Neutrophil (primary cell): ENCODE measurements around the gene CGNL1.

Source experiments
- H3K27ac ChIP-seq: fragments of 200-600 bp; sonication (generic); 2 replicates; pipeline ENCODE4 v1.5.1; 2016; ENCODE audit warnings: mild to moderate bottlenecking, moderate library complexity
- H3K27me3 ChIP-seq: fragments of 200-600 bp; sonication (generic); 2 replicates; pipeline ENCODE4 v1.6.0; 2016; ENCODE audit warnings: mild to moderate bottlenecking
- H3K36me3 ChIP-seq: fragments of 200-600 bp; sonication (generic); 2 replicates; pipeline ENCODE4 v1.5.1; 2017
- H3K4me1 ChIP-seq, 2 experiments: fragments of 200-600 bp in 1 of 2; sonication (generic) in 1 of 2; 1 replicate in 1 of 2; 2 replicates in 1 of 2; pipeline versions ENCODE4 v1.5.1 to v1.6.1; 2013 to 2016; ENCODE audit warnings: low read depth in 1 of 2, low read length in 1 of 2, mild to moderate bottlenecking in 1 of 2, moderate library complexity in 1 of 2; ENCODE audit not compliant: control insufficient read depth in 1 of 2, insufficient read depth in 1 of 2
- H3K4me3 ChIP-seq, 2 experiments: fragments of 200-600 bp in 1 of 2; sonication (generic) in 1 of 2; 1 replicate in 1 of 2; 2 replicates in 1 of 2; pipeline ENCODE4 v1.5.1; 2013 to 2016; ENCODE audit warnings: low read depth in 1 of 2, low read length in 1 of 2, mild to moderate bottlenecking in 1 of 2, moderate library complexity in 1 of 2
- H3K9me3 ChIP-seq: fragments of 200-600 bp; sonication (generic); 2 replicates; pipeline ENCODE4 v1.5.1; 2016
- TF ChIP-seq, protein P1 (sequence below): fragments of 200-600 bp; sonication (generic); IDR thresholded peaks from 2 replicates; pipeline ENCODE4 v1.5.1; 2016; ENCODE audit warnings: antibody characterized with exemption

The CGNL1 gene

DNA sequence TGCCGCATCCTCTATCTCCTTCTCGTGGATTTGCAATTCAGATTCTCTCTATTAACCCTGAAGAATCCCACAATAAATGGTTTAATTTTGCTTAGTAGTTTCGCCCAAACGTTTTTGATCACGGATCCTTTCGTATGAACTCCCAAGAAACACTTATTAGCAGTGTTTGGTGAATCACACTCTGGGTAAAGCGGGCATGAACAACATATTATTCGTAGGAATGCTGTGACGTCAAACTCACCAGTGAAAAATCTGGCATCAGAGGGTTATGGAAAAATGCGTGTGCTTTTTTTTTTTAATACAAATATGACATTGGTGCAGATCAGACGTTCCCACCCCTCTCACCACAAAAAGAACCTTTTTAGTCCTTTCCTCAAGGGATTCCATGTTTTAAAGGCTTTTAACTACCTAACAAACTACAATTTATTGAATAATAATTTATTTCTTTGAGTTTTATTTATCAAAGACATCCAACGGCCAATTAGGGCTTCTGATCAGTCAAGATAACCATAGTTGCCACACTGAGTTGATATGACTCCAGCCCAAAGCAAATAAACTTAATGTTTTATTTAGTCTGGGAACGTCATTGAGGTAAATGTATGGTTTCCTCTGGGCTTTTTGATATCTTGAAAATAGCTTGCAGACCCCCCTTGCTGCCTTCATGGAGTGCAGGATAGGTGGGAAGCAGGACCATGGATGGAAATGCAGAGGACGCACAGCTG is 45.5 kb upstream of the CGNL1 start:
- Histone ChIP-seq H3K27ac (no peak overlapping the region), H3K4me3 (no peak overlapping the region), H3K9me3 (no peaks in the 10 kb centered on the region), H3K36me3 (no peaks in the 10 kb centered on the region), H3K4me1 (no peaks in the 10 kb centered on the region), H3K27me3 (peaks cover 9% of the 10 kb centered on the region)
- TF ChIP-seq, protein P1, sequence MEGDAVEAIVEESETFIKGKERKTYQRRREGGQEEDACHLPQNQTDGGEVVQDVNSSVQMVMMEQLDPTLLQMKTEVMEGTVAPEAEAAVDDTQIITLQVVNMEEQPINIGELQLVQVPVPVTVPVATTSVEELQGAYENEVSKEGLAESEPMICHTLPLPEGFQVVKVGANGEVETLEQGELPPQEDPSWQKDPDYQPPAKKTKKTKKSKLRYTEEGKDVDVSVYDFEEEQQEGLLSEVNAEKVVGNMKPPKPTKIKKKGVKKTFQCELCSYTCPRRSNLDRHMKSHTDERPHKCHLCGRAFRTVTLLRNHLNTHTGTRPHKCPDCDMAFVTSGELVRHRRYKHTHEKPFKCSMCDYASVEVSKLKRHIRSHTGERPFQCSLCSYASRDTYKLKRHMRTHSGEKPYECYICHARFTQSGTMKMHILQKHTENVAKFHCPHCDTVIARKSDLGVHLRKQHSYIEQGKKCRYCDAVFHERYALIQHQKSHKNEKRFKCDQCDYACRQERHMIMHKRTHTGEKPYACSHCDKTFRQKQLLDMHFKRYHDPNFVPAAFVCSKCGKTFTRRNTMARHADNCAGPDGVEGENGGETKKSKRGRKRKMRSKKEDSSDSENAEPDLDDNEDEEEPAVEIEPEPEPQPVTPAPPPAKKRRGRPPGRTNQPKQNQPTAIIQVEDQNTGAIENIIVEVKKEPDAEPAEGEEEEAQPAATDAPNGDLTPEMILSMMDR: no peak

- H3K36me3 ChIP-seq: no peaks in the 10 kb centered on the region
- peaks cover 9% of the 10 kb centered on the region for H3K27me3 ChIP-seq
- no peaks in the 10 kb centered on the region for H3K4me1 ChIP-seq
- TF ChIP-seq, protein P1: no peak
- H3K9me3 ChIP-seq: no peaks in the 10 kb centered on the region
- no peak overlapping the region for H3K4me3 ChIP-seq
- H3K27ac ChIP-seq: no peak overlapping the region
Measured at GRCh38 chr15:57332326-57332725, 44.0 kb upstream of the CGNL1 start.

DNA sequence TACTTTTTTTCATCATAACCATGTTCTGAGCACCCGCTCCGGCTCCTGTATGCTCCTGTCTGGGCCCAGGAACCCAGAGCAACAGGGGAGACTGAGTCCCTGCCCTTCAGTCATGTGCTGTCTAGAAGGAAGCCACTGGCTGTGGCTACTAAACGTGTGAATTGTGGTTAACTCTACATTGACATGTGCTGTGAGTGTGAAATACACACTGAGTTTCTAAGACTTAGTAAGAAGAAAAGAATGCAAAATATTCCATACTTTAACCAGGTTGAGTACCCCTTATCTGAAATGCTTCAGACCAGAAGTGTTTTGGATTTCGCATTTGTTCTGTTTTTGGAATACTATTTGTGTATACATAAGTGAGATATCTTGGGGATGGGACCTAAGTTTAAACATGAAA is 42.8 kb upstream of the CGNL1 start:
- TF ChIP-seq, protein P1: no peak
- Histone ChIP-seq H3K4me3 (no peak overlapping the region), H3K27ac (no peak overlapping the region), H3K27me3 (peaks cover 7% of the 10 kb centered on the region), H3K36me3 (no peaks in the 10 kb centered on the region), H3K4me1 (no peaks in the 10 kb centered on the region), H3K9me3 (no peaks in the 10 kb centered on the region)

- Histone ChIP-seq H3K9me3 (no peaks in the 10 kb centered on the region), H3K27ac (no peak overlapping the region)
- TF ChIP-seq, protein P1: no peak
Measured at GRCh38 chr15:57334257-57334656, 42.0 kb upstream of the CGNL1 start.

GRCh38 chr15:57335293-57335715 is 41.0 kb upstream of the CGNL1 start:
- no peak overlapping the region for H3K4me3 ChIP-seq
- H3K9me3 ChIP-seq: no peaks in the 10 kb centered on the region
- H3K4me1 ChIP-seq: no peaks in the 10 kb centered on the region
- peaks cover 4% of the 10 kb centered on the region for H3K27me3 ChIP-seq
- H3K36me3 ChIP-seq: no peaks in the 10 kb centered on the region
- TF ChIP-seq, protein P1: no peak
- no peak overlapping the region for H3K27ac ChIP-seq

More at GRCh38 chr15:57334257-57334656, 42.0 kb upstream of the CGNL1 start:
- H3K4me1 ChIP-seq: no peaks in the 10 kb centered on the region
- no peak overlapping the region for H3K4me3 ChIP-seq
- peaks cover 4% of the 10 kb centered on the region for H3K27me3 ChIP-seq
- H3K36me3 ChIP-seq: no peaks in the 10 kb centered on the region
